ENCODE data around the gene CACNA2D4.

The CACNA2D4 gene

GRCh38 chr12:1839464-1839863 lies 79.0 kb downstream of the CACNA2D4 start:
- H3K27ac ChIP-seq: no peak overlapping the region
- H3K4me3 ChIP-seq: no peak overlapping the region
- no peaks in the 10 kb centered on the region for H3K4me1 ChIP-seq
- no peaks in the 10 kb centered on the region for H3K9me3 ChIP-seq
- no peak for DNase-seq
- H3K36me3 ChIP-seq: no peaks in the 10 kb centered on the region
- TF ChIP-seq, protein P1, sequence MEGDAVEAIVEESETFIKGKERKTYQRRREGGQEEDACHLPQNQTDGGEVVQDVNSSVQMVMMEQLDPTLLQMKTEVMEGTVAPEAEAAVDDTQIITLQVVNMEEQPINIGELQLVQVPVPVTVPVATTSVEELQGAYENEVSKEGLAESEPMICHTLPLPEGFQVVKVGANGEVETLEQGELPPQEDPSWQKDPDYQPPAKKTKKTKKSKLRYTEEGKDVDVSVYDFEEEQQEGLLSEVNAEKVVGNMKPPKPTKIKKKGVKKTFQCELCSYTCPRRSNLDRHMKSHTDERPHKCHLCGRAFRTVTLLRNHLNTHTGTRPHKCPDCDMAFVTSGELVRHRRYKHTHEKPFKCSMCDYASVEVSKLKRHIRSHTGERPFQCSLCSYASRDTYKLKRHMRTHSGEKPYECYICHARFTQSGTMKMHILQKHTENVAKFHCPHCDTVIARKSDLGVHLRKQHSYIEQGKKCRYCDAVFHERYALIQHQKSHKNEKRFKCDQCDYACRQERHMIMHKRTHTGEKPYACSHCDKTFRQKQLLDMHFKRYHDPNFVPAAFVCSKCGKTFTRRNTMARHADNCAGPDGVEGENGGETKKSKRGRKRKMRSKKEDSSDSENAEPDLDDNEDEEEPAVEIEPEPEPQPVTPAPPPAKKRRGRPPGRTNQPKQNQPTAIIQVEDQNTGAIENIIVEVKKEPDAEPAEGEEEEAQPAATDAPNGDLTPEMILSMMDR (IDR thresholded peaks at IDR 0.05): no peak
- H3K27me3 ChIP-seq: peaks cover 0 to 33% of the 10 kb centered on the region in 2 donors
- intact Hi-C loops (cut with DNase I; ENCODE audit: low total_unique reads): no loop called here

DNA sequence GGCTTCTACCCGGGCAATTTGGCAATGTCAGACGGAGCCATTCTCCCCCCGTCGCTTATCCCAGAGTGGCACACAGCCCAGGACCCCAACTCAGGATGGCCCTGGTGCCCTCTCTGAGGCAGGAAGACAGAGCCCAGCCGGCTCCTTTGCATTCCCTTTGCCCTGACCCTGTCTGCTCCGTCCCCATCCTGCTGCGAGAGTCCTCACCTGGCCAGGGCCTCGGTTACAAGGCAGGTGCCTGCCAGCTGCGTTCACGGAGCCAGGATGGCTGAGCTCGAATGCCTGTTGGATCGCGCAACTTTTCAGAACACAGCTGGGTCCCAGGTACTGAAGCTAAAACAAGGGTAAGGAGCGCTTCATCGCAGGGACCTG lies 79.5 kb downstream of the CACNA2D4 start:
- TF ChIP-seq, protein P1 (IDR thresholded peaks at IDR 0.05): no peak
- DNase-seq: no peak
- Histone ChIP-seq H3K4me3 (no peak overlapping the region), H3K9me3 (no peaks in the 10 kb centered on the region), H3K4me1 (no peaks in the 10 kb centered on the region), H3K27me3 (peaks cover 0 to 34% of the 10 kb centered on the region in 2 donors), H3K36me3 (no peaks in the 10 kb centered on the region), H3K27ac (no peak overlapping the region)
- intact Hi-C loops (cut with DNase I; ENCODE audit: low total_unique reads): no loop called here

- no peaks in the 10 kb centered on the region for H3K9me3 ChIP-seq
- TF ChIP-seq, protein P1 (IDR thresholded peaks at IDR 0.05): no peak
- no peak for DNase-seq
- H3K4me1 ChIP-seq: no peaks in the 10 kb centered on the region
- intact Hi-C loops (cut with DNase I; ENCODE audit: low total_unique reads): no loop called here
- no peak overlapping the region for H3K4me3 ChIP-seq
- no peaks in the 10 kb centered on the region for H3K36me3 ChIP-seq
- H3K27ac ChIP-seq: no peak overlapping the region
- H3K27me3 ChIP-seq: peaks cover 0 to 40% of the 10 kb centered on the region in 2 donors
Measured at GRCh38 chr12:1838205-1838993, 80.1 kb downstream of the CACNA2D4 start.

DNA sequence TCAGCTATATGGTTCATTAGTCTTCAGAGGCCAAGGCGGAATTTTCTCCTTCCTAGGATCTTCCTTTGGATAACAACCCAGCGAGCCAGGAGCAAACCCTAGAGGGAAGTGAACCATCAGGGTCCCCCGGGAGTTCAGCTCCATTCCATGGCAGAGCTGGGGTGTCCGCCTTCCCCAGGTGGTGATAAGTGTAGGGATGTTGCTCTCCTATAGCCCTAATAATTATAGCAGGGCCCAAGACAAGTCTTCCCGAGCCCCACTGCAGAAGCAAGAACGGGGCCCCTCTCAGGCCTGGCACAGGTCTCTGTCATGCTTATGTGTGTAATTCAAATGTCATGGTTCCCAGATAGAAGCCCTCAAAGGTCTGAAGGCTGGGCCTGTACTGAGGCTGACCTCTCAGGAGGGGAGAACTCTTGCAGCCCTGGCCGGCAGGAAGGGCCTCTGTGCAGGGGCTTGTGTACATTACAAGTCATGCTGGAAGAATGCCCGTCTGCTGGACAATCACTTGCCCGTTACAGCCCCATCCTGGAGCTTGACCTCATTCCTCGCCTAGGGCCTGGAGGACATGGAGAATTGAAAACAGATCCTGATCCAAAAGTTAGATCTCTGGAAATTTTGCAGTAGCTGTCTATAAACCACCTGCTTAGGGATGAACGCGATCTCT lies 80.8 kb downstream of the CACNA2D4 start:
- no peak for DNase-seq
- H3K27ac ChIP-seq: no peak overlapping the region
- no peak overlapping the region for H3K4me3 ChIP-seq
- no peaks in the 10 kb centered on the region for H3K9me3 ChIP-seq
- intact Hi-C loops (cut with DNase I; ENCODE audit: low total_unique reads): no loop called here
- H3K27me3 ChIP-seq: peaks cover 0 to 33% of the 10 kb centered on the region in 2 donors
- H3K36me3 ChIP-seq: no peaks in the 10 kb centered on the region
- no peaks in the 10 kb centered on the region for H3K4me1 ChIP-seq
- TF ChIP-seq, protein P1 (IDR thresholded peaks at IDR 0.05): no peak

GRCh38 chr12:1836854-1837421 lies 81.5 kb downstream of the CACNA2D4 start:
- DNase-seq: no peak
- no peak overlapping the region for H3K27ac ChIP-seq
- peaks cover 0 to 28% of the 10 kb centered on the region in 2 donors for H3K27me3 ChIP-seq
- no peaks in the 10 kb centered on the region for H3K9me3 ChIP-seq
- TF ChIP-seq, protein P1 (IDR thresholded peaks at IDR 0.05): no peak
- no peak overlapping the region for H3K4me3 ChIP-seq
- H3K36me3 ChIP-seq: no peaks in the 10 kb centered on the region
- H3K4me1 ChIP-seq: no peaks in the 10 kb centered on the region
- intact Hi-C loops (cut with DNase I; ENCODE audit: low total_unique reads): no loop called here
